WTC11 (cell line): ENCODE measurements around the gene BRPF1. TPM values are rescaled to one million over a fixed set of nuclear protein-coding genes. Genes with fewer than 3 reads are reported as not detected.

Experiments
- ATAC-seq: fragments of 200-7000 bp; cut with Tn5 transposase; 2 replicates; pipeline ENCODE4 v1.10.0; 2021; ENCODE audit warnings: mild to moderate bottlenecking, moderate library complexity
- CTCF ChIA-PET: fragments of 300-600 bp; sonication (Branson Sonifier 250); formaldehyde crosslinking; loops from one replicate; lab custom pipeline; 2021; ENCODE audit warnings: antibody characterized with exemption; lab: Charles Lee
- POLR2A ChIA-PET: fragments of 350-600 bp; sonication (Branson Sonifier 250); formaldehyde crosslinking; loops from one replicate; lab custom pipeline; 2021; ENCODE audit warnings: antibody characterized with exemption; lab: Charles Lee
- DNase-seq: peaks from one replicate; pipeline ENCODE4 v3.0.0; 2021; ENCODE audit warnings: low spot score
- H3K27ac Mint-ChIP-seq: 2 replicates; pipeline ENCODE4 v1.8.0; 2021; ENCODE audit warnings: mixed read lengths
- H3K27me3 Mint-ChIP-seq: 2 replicates; pipeline ENCODE4 v1.8.0; 2021; ENCODE audit warnings: low read depth, mild to moderate bottlenecking, moderate library complexity, mixed read lengths
- H3K36me3 Mint-ChIP-seq: 2 replicates; pipeline ENCODE4 v1.8.0; 2021; ENCODE audit warnings: mixed read lengths
- H3K4me1 Mint-ChIP-seq: 2 replicates; pipeline ENCODE4 v1.8.0; 2022; ENCODE audit warnings: mixed read lengths
- H3K4me3 Mint-ChIP-seq: 2 replicates; pipeline ENCODE4 v1.8.0; 2021; ENCODE audit warnings: mild to moderate bottlenecking, moderate library complexity, mixed read lengths
- H3K9me3 Mint-ChIP-seq: 2 replicates; pipeline ENCODE4 v1.8.0; 2021; ENCODE audit warnings: mixed read lengths
- ELF4 ChIP-seq: sonication (generic); formaldehyde crosslinking; IDR thresholded peaks from 2 replicates; pipeline ENCODE4 v1.8.1; 2022; ENCODE audit warnings: low read depth, mild to moderate bottlenecking, moderate library complexity, missing genetic modification reagents
- ETV6 ChIP-seq: sonication (generic); formaldehyde crosslinking; IDR thresholded peaks from 2 replicates; pipeline ENCODE4 v1.8.1; 2022; ENCODE audit warnings: mild to moderate bottlenecking, missing genetic modification reagents
- GRHL2 ChIP-seq: fragments of 250-450 bp; sonication (Bioruptor Pico); IDR thresholded peaks from 2 replicates; pipeline ENCODE4 v1.8.0; 2022; ENCODE audit warnings: mild to moderate bottlenecking, moderate library complexity; ENCODE audit not compliant: insufficient replicate concordance, severe bottlenecking
- NFATC4 ChIP-seq: fragments of 250-450 bp; sonication (Bioruptor Pico); IDR thresholded peaks from 2 replicates; pipeline ENCODE4 v1.9.0; 2021; ENCODE audit warnings: mild to moderate bottlenecking
- PRRX2 ChIP-seq: fragments of 250-450 bp; sonication (Bioruptor Pico); IDR thresholded peaks from 2 replicates; pipeline ENCODE4 v1.8.0; 2021; ENCODE audit warnings: mild to moderate bottlenecking
- SMAD4 ChIP-seq: sonication (generic); formaldehyde crosslinking; IDR thresholded peaks from 2 replicates; pipeline ENCODE4 v1.8.0; 2022; ENCODE audit warnings: mild to moderate bottlenecking, missing genetic modification reagents
- SOX15 ChIP-seq: fragments of 250-450 bp; sonication (Bioruptor Pico); IDR thresholded peaks from 2 replicates; pipeline ENCODE4 v1.9.0; 2021; ENCODE audit warnings: mild to moderate bottlenecking
- TP53 ChIP-seq: sonication (generic); formaldehyde crosslinking; IDR thresholded peaks from 2 replicates; pipeline ENCODE4 v1.8.1; 2023; ENCODE audit warnings: mild to moderate bottlenecking, missing genetic modification reagents
- ZNF416 ChIP-seq: fragments of 250-450 bp; sonication (Bioruptor Pico); IDR thresholded peaks from 2 replicates; pipeline ENCODE4 v1.9.0; 2021; ENCODE audit warnings: mild to moderate bottlenecking, inconsistent platforms
- total RNA-seq: library from RNA; stranded (reverse); gene quantifications from 3 replicates; pipeline ENCODE4 v1.2.3, GENCODE V29; 2021
- TF ChIP-seq, protein P1 (sequence below): sonication (generic); formaldehyde crosslinking; IDR thresholded peaks from 2 replicates; pipeline ENCODE4 v1.8.0; 2022; ENCODE audit warnings: mild to moderate bottlenecking, missing genetic modification reagents
- TF ChIP-seq, protein P2 (sequence below): sonication (generic); formaldehyde crosslinking; IDR thresholded peaks from 2 replicates; pipeline ENCODE4 v1.8.1; 2022; ENCODE audit warnings: missing genetic modification reagents, borderline replicate concordance
- TF ChIP-seq, protein P3 (sequence below): fragments of 250-450 bp; sonication (Bioruptor Pico); IDR thresholded peaks from 2 replicates; pipeline ENCODE4 v2.1.2; 2022; ENCODE audit warnings: mild to moderate bottlenecking, moderate library complexity
- TF ChIP-seq, protein P4 (sequence below): fragments of 200-600 bp; IDR thresholded peaks from 2 replicates; pipeline ENCODE4 v1.8.0; 2022; ENCODE audit warnings: antibody characterized with exemption
- TF ChIP-seq, protein P5 (sequence below): sonication (generic); formaldehyde crosslinking; IDR thresholded peaks from 2 replicates; pipeline ENCODE4 v1.8.1; 2023; ENCODE audit warnings: mild to moderate bottlenecking, missing genetic modification reagents

The BRPF1 gene
- total RNA-seq, 1 experiment from 2014 or later = 22.8 TPM

DNA sequence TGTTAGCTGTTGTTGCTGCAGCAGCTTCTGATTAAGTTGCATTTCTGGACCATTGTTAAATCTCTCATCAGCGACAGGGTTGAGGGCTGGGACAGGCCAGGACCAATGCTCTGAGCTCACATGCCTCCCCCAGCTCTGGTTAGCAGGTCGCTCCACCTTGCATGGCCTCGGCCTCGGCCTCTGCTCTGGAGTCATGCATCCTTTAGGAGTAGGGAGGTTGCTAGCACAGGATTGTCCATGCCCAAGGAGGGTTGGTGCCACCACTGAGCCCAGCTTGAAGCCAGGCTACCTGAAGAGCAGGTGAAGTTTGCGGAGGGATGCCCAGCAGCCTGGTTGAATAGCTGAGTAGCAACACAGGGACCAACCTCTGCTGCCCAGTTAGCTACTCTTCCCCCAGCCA, 39.1 kb upstream of the BRPF1 start (continued):
- TF ChIP-seq, protein P1, sequence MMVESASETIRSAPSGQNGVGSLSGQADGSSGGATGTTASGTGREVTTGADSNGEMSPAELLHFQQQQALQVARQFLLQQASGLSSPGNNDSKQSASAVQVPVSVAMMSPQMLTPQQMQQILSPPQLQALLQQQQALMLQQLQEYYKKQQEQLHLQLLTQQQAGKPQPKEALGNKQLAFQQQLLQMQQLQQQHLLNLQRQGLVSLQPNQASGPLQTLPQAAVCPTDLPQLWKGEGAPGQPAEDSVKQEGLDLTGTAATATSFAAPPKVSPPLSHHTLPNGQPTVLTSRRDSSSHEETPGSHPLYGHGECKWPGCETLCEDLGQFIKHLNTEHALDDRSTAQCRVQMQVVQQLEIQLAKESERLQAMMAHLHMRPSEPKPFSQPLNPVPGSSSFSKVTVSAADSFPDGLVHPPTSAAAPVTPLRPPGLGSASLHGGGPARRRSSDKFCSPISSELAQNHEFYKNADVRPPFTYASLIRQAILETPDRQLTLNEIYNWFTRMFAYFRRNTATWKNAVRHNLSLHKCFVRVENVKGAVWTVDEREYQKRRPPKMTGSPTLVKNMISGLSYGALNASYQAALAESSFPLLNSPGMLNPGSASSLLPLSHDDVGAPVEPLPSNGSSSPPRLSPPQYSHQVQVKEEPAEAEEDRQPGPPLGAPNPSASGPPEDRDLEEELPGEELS (CRISPR knock-in tag) = no peak
- TF ChIP-seq, protein P2, sequence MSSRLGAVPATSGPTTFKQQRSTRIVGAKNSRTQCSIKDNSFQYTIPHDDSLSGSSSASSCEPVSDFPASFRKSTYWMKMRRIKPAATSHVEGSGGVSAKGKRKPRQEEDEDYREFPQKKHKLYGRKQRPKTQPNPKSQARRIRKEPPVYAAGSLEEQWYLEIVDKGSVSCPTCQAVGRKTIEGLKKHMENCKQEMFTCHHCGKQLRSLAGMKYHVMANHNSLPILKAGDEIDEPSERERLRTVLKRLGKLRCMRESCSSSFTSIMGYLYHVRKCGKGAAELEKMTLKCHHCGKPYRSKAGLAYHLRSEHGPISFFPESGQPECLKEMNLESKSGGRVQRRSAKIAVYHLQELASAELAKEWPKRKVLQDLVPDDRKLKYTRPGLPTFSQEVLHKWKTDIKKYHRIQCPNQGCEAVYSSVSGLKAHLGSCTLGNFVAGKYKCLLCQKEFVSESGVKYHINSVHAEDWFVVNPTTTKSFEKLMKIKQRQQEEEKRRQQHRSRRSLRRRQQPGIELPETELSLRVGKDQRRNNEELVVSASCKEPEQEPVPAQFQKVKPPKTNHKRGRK (CRISPR knock-in tag) = no peak
- TF ChIP-seq, protein P3, sequence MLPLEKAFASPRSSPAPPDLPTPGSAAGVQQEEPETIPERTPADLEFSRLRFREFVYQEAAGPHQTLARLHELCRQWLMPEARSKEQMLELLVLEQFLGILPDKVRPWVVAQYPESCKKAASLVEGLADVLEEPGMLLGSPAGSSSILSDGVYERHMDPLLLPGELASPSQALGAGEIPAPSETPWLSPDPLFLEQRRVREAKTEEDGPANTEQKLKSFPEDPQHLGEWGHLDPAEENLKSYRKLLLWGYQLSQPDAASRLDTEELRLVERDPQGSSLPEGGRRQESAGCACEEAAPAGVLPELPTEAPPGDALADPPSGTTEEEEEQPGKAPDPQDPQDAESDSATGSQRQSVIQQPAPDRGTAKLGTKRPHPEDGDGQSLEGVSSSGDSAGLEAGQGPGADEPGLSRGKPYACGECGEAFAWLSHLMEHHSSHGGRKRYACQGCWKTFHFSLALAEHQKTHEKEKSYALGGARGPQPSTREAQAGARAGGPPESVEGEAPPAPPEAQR (CRISPR knock-in tag) = no peak
- TF ChIP-seq SOX15 (no peak), SMAD4 (no peak), GRHL2 (CRISPR knock-in tag) (no peak), PRRX2 (CRISPR knock-in tag) (no peak), NFATC4 (CRISPR knock-in tag) (no peak), ELF4 (CRISPR knock-in tag) (no peak)
- TF ChIP-seq, protein P4, sequence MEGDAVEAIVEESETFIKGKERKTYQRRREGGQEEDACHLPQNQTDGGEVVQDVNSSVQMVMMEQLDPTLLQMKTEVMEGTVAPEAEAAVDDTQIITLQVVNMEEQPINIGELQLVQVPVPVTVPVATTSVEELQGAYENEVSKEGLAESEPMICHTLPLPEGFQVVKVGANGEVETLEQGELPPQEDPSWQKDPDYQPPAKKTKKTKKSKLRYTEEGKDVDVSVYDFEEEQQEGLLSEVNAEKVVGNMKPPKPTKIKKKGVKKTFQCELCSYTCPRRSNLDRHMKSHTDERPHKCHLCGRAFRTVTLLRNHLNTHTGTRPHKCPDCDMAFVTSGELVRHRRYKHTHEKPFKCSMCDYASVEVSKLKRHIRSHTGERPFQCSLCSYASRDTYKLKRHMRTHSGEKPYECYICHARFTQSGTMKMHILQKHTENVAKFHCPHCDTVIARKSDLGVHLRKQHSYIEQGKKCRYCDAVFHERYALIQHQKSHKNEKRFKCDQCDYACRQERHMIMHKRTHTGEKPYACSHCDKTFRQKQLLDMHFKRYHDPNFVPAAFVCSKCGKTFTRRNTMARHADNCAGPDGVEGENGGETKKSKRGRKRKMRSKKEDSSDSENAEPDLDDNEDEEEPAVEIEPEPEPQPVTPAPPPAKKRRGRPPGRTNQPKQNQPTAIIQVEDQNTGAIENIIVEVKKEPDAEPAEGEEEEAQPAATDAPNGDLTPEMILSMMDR = no peak
- TF ChIP-seq, protein P5, sequence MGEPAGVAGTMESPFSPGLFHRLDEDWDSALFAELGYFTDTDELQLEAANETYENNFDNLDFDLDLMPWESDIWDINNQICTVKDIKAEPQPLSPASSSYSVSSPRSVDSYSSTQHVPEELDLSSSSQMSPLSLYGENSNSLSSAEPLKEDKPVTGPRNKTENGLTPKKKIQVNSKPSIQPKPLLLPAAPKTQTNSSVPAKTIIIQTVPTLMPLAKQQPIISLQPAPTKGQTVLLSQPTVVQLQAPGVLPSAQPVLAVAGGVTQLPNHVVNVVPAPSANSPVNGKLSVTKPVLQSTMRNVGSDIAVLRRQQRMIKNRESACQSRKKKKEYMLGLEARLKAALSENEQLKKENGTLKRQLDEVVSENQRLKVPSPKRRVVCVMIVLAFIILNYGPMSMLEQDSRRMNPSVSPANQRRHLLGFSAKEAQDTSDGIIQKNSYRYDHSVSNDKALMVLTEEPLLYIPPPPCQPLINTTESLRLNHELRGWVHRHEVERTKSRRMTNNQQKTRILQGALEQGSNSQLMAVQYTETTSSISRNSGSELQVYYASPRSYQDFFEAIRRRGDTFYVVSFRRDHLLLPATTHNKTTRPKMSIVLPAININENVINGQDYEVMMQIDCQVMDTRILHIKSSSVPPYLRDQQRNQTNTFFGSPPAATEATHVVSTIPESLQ = no peak

DNA sequence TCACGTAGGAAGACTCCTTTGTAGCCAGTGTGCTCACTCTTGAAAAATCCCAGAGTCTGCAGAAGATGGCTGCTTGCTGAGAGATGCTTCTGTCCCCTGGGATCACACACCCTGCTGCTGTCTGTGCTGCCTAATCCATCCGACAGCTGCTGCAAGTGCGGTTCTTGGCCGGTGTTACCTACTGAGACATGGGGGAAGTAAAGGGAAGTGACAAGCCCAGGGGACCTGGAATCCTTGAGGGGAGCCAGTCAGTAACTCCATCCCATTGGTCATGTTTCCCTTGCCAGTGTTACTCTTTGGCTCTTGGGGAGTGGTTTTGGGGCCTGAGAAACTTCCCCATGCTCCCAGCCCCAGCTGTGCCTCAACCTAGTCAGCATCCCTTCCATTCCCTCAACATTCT, 36.2 kb upstream of the BRPF1 start:
- H3K9me3 Mint-ChIP-seq = no peaks in the 10 kb centered on the region
- ATAC-seq = no peak
- TF ChIP-seq ETV6 = no peak
- TF ChIP-seq TP53 = no peak
- TF ChIP-seq, all 79 proteins: peak for 0
- Mint-ChIP-seq H3K4me3 (no peak overlapping the region), H3K36me3 (no peaks in the 10 kb centered on the region), H3K4me1 (no peaks in the 10 kb centered on the region), H3K27ac (no peak overlapping the region), H3K27me3 (no peaks in the 10 kb centered on the region)
- POLR2A ChIA-PET = no interaction called here
- CTCF ChIA-PET = interaction anchor here (1.0 to 3.1 kb wide), 3 partner anchors 32 to 194 kb away, joined by 6 to 12 read pairs (median 9); no protein-coding TSS in a partner anchor
- no peak for DNase-seq

DNA sequence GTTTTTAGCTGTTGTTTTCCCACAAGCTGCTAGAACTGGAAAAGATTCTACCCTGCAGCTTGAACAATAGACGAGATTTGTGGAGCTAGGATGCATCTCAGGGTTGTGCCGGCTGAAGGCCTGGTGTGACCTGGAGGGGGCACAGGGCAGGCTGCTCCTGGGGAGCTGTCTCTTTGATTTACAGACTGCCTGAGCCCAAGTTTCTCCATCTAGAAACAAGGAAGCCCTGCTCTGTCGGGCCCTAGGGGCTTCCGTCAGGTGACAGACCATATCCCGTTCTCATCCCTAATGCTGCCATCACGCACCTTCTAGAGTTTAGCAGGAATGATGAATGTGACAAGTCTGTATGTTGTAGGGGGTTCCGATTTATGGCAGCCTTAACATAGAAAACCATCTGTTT, 35.8 kb upstream of the BRPF1 start:
- H3K36me3 Mint-ChIP-seq = no peaks in the 10 kb centered on the region
- no peak for DNase-seq
- H3K4me3 Mint-ChIP-seq = no peak overlapping the region
- H3K4me1 Mint-ChIP-seq = no peaks in the 10 kb centered on the region
- no peak for TF ChIP-seq ZNF416 (CRISPR knock-in tag)
- ChIA-PET POLR2A (no interaction called here), CTCF (interaction anchor here (2.4 kb wide), 1 partner anchor 31 kb away, joined by 12 read pairs; no protein-coding TSS in a partner anchor)
- no peaks in the 10 kb centered on the region for H3K9me3 Mint-ChIP-seq
- ATAC-seq = no peak
- H3K27me3 Mint-ChIP-seq = no peaks in the 10 kb centered on the region
- H3K27ac Mint-ChIP-seq = no peak overlapping the region
